NB4 (cell line): ENCODE data around the gene ZNF22.

Experiments used
- DNase-seq: peaks from one replicate; pipeline ENCODE4 v3.0.0; 2010; ENCODE audit warnings: low read depth
- H3K4me3 ChIP-seq: one replicate; pipeline ENCODE4 v1.5.1; 2011; ENCODE audit warnings: mild to moderate bottlenecking, low read depth, low read length, moderate library complexity
- CTCF ChIP-seq: IDR thresholded peaks from one replicate; pipeline ENCODE4 v1.5.1; 2012; ENCODE audit warnings: low read depth, low read length
- MAX ChIP-seq: IDR thresholded peaks from 2 replicates; pipeline ENCODE4 v1.6.1; 2011; ENCODE audit warnings: low read depth, low read length
- MYC ChIP-seq: IDR thresholded peaks from 2 replicates; pipeline ENCODE4 v1.6.1; 2011; ENCODE audit warnings: low read depth, low read length
- POLR2A ChIP-seq: IDR thresholded peaks from 2 replicates; pipeline ENCODE4 v1.6.1; 2011; ENCODE audit warnings: mild to moderate bottlenecking; ENCODE audit not compliant: insufficient read length; ENCODE audit errors: extremely low read depth

The ZNF22 gene

GRCh38 chr10:44960088-44960460, 40.6 kb upstream of the ZNF22 start:
- TF ChIP-seq MAX: no peak
- no peak for TF ChIP-seq POLR2A
- no peak for TF ChIP-seq MYC
- no peak for TF ChIP-seq CTCF
- H3K4me3 ChIP-seq: peak overlapping the region; percentile 86
- no peak for DNase-seq

- peak; percentile 75 for DNase-seq
- TF ChIP-seq POLR2A: no peak
- TF ChIP-seq CTCF: no peak
- TF ChIP-seq MAX: no peak
- no peak for TF ChIP-seq MYC
- H3K4me3 ChIP-seq: peak overlapping the region; percentile 86
These were observed 40.1 kb upstream of the ZNF22 start for GRCh38 chr10:44960482-44961229.

GRCh38 chr10:44961230-44961571, 39.5 kb upstream of the ZNF22 start:
- no peak for TF ChIP-seq MYC
- DNase-seq: no peak
- H3K4me3 ChIP-seq: peak overlapping the region; percentile 86

- peak overlapping the region; percentile 86 for H3K4me3 ChIP-seq
- TF ChIP-seq MAX: no peak
- TF ChIP-seq POLR2A: no peak
- no peak for TF ChIP-seq CTCF
- TF ChIP-seq MYC: no peak
- DNase-seq: no peak
These were observed 38.6 kb upstream of the ZNF22 start for GRCh38 chr10:44961931-44962750.

- H3K4me3 ChIP-seq: peak overlapping the region; percentile 86
- peak; percentile 75 for DNase-seq
- TF ChIP-seq CTCF (peak; percentile 34), MYC (peak; percentile 76; the same call in 1 of the 2 replicates), MAX (0 out of 2 replicates have a peak, but pooled peaks have one; percentile 33), POLR2A (no peak)
These were observed 37.6 kb upstream of the ZNF22 start for GRCh38 chr10:44962870-44963738.
